Measurements from ENCODE around the gene NIT2. TPM values are rescaled to one million over a fixed set of nuclear protein-coding genes. Genes with fewer than 3 reads are reported as not detected.

Gene NIT2
- total RNA-seq, 1 experiment from 2014 or later = 63.1 TPM

- Histone ChIP-seq H2AFZ (ENCODE audit: low read length) (no peak overlapping the region), H3K27ac (ENCODE audit: low read length) (no peak overlapping the region), H3K9me3 (ENCODE audit: low read length) (no peaks in the 10 kb centered on the region), H4K20me1 (ENCODE audit: low read length) (no peaks in the 10 kb centered on the region), H3K9me2 (replicated peaks; ENCODE audit: low read length) (no peaks in the 10 kb centered on the region), H3K4me1 (ENCODE audit: insufficient read depth, low read length) (no peaks in the 10 kb centered on the region), H3K36me3 (ENCODE audit: low read depth, low read length) (peaks cover 47% of the 10 kb centered on the region), H3K4me3 (ENCODE audit: low read length) (no peak overlapping the region), H3K27me3 (ENCODE audit: low read length) (no peaks in the 10 kb centered on the region), H3K79me2 (ENCODE audit: low read length) (no peaks in the 10 kb centered on the region), H3K4me2 (ENCODE audit: low read length) (no peak overlapping the region), H3K9ac (ENCODE audit: low read length) (no peak overlapping the region), H3F3A (ENCODE audit: low read length, unreplicated experiment) (no peaks in the 10 kb centered on the region)
- DNase-seq (no peak), ATAC-seq (no peak)
- no TSS peak for BruUV-seq (replicated peaks)
- no peak for TF ChIP-seq CTCF (conservative IDR thresholded peaks at IDR 0.05; ENCODE audit: low read depth, low read length)
- TF ChIP-seq EZH2phosphoT487 (IDR thresholded peaks at IDR 0.05; ENCODE audit: borderline replicate concordance, low read length) = no peak
- no peak for TF ChIP-seq EZH2 (IDR thresholded peaks at IDR 0.05; ENCODE audit: low read length, unreplicated experiment)
- intact Hi-C loops (cut with micrococcal nuclease) = no loop called here
- CTCF ChIA-PET = no interaction called here
- POLR2A ChIA-PET (ENCODE audit: unreplicated experiment) = no interaction called here
Measured at GRCh38 chr3:100354850-100355249, 20.3 kb downstream of the NIT2 start.

- Histone ChIP-seq H3F3A (ENCODE audit: low read length, unreplicated experiment) (no peaks in the 10 kb centered on the region), H2AFZ (ENCODE audit: low read length) (no peak overlapping the region), H3K4me1 (ENCODE audit: insufficient read depth, low read length) (peaks cover 16% of the 10 kb centered on the region), H3K36me3 (ENCODE audit: low read depth, low read length) (peaks cover 51% of the 10 kb centered on the region), H4K20me1 (ENCODE audit: low read length) (no peaks in the 10 kb centered on the region), H3K9ac (ENCODE audit: low read length) (no peak overlapping the region), H3K27me3 (ENCODE audit: low read length) (no peaks in the 10 kb centered on the region), H3K9me2 (replicated peaks; ENCODE audit: low read length) (no peaks in the 10 kb centered on the region), H3K9me3 (ENCODE audit: low read length) (no peaks in the 10 kb centered on the region), H3K79me2 (ENCODE audit: low read length) (no peaks in the 10 kb centered on the region), H3K4me2 (ENCODE audit: low read length) (no peak overlapping the region), H3K27ac (ENCODE audit: low read length) (no peak overlapping the region), H3K4me3 (ENCODE audit: low read length) (no peak overlapping the region)
- POLR2A ChIA-PET (ENCODE audit: unreplicated experiment) = no interaction called here
- CTCF ChIA-PET = no interaction called here
- no TSS peak for BruUV-seq (replicated peaks)
- ATAC-seq (no peak), DNase-seq (no peak)
- TF ChIP-seq CTCF (conservative IDR thresholded peaks at IDR 0.05; ENCODE audit: low read depth, low read length) = no peak
- no peak for TF ChIP-seq EZH2 (IDR thresholded peaks at IDR 0.05; ENCODE audit: low read length, unreplicated experiment)
- TF ChIP-seq EZH2phosphoT487 (IDR thresholded peaks at IDR 0.05; ENCODE audit: borderline replicate concordance, low read length) = no peak
- intact Hi-C loops (cut with micrococcal nuclease) = no loop called here
Measured at GRCh38 chr3:100358413-100358812, 23.9 kb downstream of the NIT2 start.

GRCh38 chr3:100359035-100359434, 24.5 kb downstream of the NIT2 start:
- Histone ChIP-seq H3K9me2 (replicated peaks; ENCODE audit: low read length) (no peaks in the 10 kb centered on the region), H3F3A (ENCODE audit: low read length, unreplicated experiment) (no peaks in the 10 kb centered on the region), H3K4me2 (ENCODE audit: low read length) (no peak overlapping the region), H3K9ac (ENCODE audit: low read length) (no peak overlapping the region), H3K4me3 (ENCODE audit: low read length) (no peak overlapping the region), H2AFZ (ENCODE audit: low read length) (no peak overlapping the region), H4K20me1 (ENCODE audit: low read length) (no peaks in the 10 kb centered on the region), H3K27me3 (ENCODE audit: low read length) (no peaks in the 10 kb centered on the region), H3K4me1 (ENCODE audit: insufficient read depth, low read length) (peaks cover 16% of the 10 kb centered on the region), H3K9me3 (ENCODE audit: low read length) (no peaks in the 10 kb centered on the region), H3K79me2 (ENCODE audit: low read length) (no peaks in the 10 kb centered on the region), H3K36me3 (ENCODE audit: low read depth, low read length) (peaks cover 55% of the 10 kb centered on the region), H3K27ac (ENCODE audit: low read length) (no peak overlapping the region)
- ATAC-seq (no peak), DNase-seq (no peak)
- CTCF ChIA-PET = no interaction called here
- POLR2A ChIA-PET (ENCODE audit: unreplicated experiment) = no interaction called here
- intact Hi-C loops (cut with micrococcal nuclease) = no loop called here
- TF ChIP-seq CTCF (conservative IDR thresholded peaks at IDR 0.05; ENCODE audit: low read depth, low read length) (no peak), EZH2 (IDR thresholded peaks at IDR 0.05; ENCODE audit: low read length, unreplicated experiment) (no peak), EZH2phosphoT487 (IDR thresholded peaks at IDR 0.05; ENCODE audit: borderline replicate concordance, low read length) (no peak)
- no TSS peak for BruUV-seq (replicated peaks)
